ENCODE results near the gene DNAH12. TPM values are rescaled to one million over a fixed set of nuclear protein-coding genes. Genes with fewer than 3 reads are reported as not detected.

The DNAH12 gene
- total RNA-seq, 1 donor from 2014 or later, result 1.2 TPM

DNA sequence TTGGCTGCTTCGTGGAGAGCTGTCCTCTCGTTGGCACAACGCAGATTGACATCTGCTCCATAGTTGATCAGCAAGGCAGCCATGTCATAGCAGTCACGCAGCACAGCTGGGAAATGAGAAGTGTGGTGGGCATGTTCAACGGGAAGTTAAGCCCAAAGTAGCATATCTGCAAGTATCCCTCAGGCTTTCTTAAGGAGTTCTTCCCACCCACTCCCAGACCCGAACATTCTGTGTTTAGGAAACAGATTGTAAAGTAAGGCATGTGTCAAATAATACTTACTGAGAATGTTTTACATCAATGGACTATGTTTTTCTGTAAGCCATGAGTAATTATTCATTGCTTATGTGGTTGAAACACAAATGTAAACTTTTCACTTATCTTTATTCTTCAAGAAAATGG, 260.8 kb downstream of the DNAH12 start:
- Mint-ChIP-seq H3K27ac (no peak overlapping the region), H3K4me3 (ENCODE audit: low read depth) (no peak overlapping the region), H3K27me3 (no peaks in the 10 kb centered on the region), H3K4me1 (ENCODE audit: low read depth) (no peaks in the 10 kb centered on the region), H3K9me3 (ENCODE audit: low read depth) (peaks cover 19% of the 10 kb centered on the region), H3K36me3 (ENCODE audit: insufficient read depth) (peaks cover 6% of the 10 kb centered on the region)
- no peak for DNase-seq (ENCODE audit: low spot score, unreplicated experiment)
- TF ChIP-seq, protein P1, sequence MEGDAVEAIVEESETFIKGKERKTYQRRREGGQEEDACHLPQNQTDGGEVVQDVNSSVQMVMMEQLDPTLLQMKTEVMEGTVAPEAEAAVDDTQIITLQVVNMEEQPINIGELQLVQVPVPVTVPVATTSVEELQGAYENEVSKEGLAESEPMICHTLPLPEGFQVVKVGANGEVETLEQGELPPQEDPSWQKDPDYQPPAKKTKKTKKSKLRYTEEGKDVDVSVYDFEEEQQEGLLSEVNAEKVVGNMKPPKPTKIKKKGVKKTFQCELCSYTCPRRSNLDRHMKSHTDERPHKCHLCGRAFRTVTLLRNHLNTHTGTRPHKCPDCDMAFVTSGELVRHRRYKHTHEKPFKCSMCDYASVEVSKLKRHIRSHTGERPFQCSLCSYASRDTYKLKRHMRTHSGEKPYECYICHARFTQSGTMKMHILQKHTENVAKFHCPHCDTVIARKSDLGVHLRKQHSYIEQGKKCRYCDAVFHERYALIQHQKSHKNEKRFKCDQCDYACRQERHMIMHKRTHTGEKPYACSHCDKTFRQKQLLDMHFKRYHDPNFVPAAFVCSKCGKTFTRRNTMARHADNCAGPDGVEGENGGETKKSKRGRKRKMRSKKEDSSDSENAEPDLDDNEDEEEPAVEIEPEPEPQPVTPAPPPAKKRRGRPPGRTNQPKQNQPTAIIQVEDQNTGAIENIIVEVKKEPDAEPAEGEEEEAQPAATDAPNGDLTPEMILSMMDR (IDR thresholded peaks at IDR 0.05; ENCODE audit: unreplicated experiment), result no peak

DNA sequence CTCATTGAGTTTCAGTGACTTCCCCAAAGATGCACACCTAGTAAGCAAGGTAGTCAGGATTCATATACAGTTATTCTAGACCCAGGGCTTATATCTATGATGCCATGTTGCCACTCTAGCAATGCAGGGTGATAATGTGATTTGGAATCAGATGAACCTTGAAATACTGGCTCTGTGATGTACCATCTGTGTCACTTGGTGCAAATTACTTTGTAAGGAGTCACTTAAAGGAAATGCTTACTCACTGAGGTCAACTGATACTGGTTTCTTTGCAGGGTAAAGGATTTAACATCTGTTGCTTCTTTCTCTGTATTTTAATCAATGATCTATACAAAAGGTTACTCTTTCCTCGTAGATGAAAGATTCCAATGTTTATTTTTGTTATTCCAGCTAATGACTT, 262.4 kb downstream of the DNAH12 start:
- TF ChIP-seq, protein P1 (IDR thresholded peaks at IDR 0.05; ENCODE audit: unreplicated experiment), result no peak
- H3K4me3 Mint-ChIP-seq (ENCODE audit: low read depth), result no peak overlapping the region
- H3K27me3 Mint-ChIP-seq, result no peaks in the 10 kb centered on the region
- H3K9me3 Mint-ChIP-seq (ENCODE audit: low read depth), result peaks cover 20% of the 10 kb centered on the region
- no peaks in the 10 kb centered on the region for H3K4me1 Mint-ChIP-seq (ENCODE audit: low read depth)
- H3K27ac Mint-ChIP-seq, result no peak overlapping the region
- peaks cover 11% of the 10 kb centered on the region for H3K36me3 Mint-ChIP-seq (ENCODE audit: insufficient read depth)
- DNase-seq (ENCODE audit: low spot score, unreplicated experiment), result no peak

DNA sequence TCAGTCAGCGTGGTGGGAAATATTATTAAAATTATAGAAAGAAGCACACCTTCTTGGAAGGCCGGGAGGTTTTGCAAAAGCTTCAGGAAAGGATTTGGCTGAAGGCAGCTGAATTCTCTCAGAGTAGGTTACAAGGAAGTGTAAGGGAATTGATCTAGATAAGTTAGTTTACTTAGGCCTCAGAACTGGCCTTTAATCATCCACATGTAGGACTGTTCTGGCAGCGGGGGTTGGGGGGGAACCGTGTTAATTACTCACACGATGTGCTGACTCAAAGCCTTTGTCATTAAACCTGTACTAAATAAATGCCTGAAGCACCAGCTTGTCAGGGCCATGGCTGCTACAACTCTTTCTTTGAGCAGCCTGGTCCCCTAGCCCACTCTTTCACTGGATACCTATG, 264.5 kb downstream of the DNAH12 start:
- Mint-ChIP-seq H3K4me1 (ENCODE audit: low read depth) (no peaks in the 10 kb centered on the region), H3K4me3 (ENCODE audit: low read depth) (no peak overlapping the region), H3K27ac (no peak overlapping the region), H3K27me3 (no peaks in the 10 kb centered on the region), H3K9me3 (ENCODE audit: low read depth) (peaks cover 15% of the 10 kb centered on the region), H3K36me3 (ENCODE audit: insufficient read depth) (peaks cover 14% of the 10 kb centered on the region)
- TF ChIP-seq, protein P1 (IDR thresholded peaks at IDR 0.05; ENCODE audit: unreplicated experiment), result no peak
- no peak for DNase-seq (ENCODE audit: low spot score, unreplicated experiment)

- Mint-ChIP-seq H3K27ac (no peak overlapping the region), H3K4me1 (ENCODE audit: low read depth) (no peaks in the 10 kb centered on the region), H3K27me3 (no peaks in the 10 kb centered on the region), H3K9me3 (ENCODE audit: low read depth) (peaks cover 15% of the 10 kb centered on the region), H3K4me3 (ENCODE audit: low read depth) (no peak overlapping the region), H3K36me3 (ENCODE audit: insufficient read depth) (peaks cover 14% of the 10 kb centered on the region)
- no peak for DNase-seq (ENCODE audit: low spot score, unreplicated experiment)
- TF ChIP-seq, protein P1 (IDR thresholded peaks at IDR 0.05; ENCODE audit: unreplicated experiment), result no peak
These were observed 265.9 kb downstream of the DNAH12 start for GRCh38 chr3:57278237-57278636.

DNA sequence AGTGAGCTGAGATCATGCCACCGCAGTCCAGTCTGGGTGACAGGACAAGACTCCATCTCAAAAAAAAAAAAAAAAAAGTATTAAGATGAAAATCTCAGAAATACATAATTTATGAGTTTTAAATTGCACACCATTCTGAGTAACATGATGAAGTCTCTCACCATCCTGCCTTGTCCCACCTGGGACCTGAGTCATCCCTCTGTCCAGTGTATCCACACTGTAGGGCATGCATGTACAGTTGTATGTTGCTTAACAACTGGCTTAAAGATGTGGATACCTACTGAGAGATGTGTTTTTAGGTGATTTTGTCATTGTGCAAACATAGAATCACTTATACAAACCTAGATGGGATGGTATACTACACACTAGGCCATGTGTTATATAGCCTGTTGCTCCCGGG, 268.8 kb downstream of the DNAH12 start:
- Mint-ChIP-seq H3K4me1 (ENCODE audit: low read depth) (no peaks in the 10 kb centered on the region), H3K9me3 (ENCODE audit: low read depth) (peaks cover 5% of the 10 kb centered on the region), H3K4me3 (ENCODE audit: low read depth) (no peak overlapping the region), H3K27ac (no peak overlapping the region), H3K36me3 (ENCODE audit: insufficient read depth) (peaks cover 14% of the 10 kb centered on the region), H3K27me3 (no peaks in the 10 kb centered on the region)
- DNase-seq (ENCODE audit: low spot score, unreplicated experiment), result no peak
- TF ChIP-seq, protein P1 (IDR thresholded peaks at IDR 0.05; ENCODE audit: unreplicated experiment), result no peak

All from progenitor cell of endocrine pancreas (in vitro differentiated cells).